Activated T-helper 1 cell treated with Interleukin-2 at 50 U/mL for 16 hours (primary cell): ENCODE results near the gene FBLN5.

Source experiments
- DNase-seq: peaks from one replicate; pipeline ENCODE4 v3.0.0-alpha.2; 2020; ENCODE audit warnings: low read depth

The FBLN5 gene

DNA sequence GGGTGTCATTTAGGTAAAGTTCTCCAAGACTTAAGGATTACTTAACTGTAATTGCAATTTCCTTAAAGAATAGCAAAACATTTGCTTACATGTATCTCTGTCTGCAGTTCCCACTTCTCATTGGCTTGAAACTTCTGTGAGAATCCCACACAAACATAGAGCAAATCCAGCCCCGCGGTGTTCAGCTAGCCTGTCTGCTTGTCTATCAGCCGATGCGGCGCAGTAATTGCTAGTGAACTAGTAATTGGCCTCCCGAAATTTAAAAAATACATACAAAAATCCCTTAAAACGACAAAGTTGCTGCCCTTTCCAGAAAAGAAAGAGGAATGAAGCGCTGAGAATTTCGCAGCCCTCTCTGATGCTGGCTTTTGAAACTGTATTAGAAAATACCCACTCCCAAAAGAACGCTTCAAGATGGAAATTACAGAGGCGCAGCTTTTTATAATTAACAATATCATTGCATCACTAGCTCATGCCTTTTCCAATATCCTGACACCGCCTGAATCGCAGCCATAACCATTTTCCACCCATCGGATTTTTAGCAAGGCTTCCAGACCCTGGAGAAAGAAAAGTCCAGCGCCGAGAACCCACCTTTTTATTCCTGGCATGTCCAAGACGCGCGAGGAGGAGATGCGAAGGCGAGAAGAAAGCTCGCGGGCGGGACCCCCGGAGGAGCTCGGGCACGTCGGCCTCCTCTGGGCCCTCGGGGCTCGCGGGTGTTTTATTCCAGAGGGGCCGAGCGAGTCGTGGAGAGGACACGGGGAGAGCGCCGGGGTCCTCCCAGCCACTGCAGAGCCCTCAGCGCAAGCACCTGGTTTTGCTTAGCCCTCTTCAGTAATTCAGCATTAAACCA, 646 bp downstream of the FBLN5 start:
- no peak for DNase-seq

DNA sequence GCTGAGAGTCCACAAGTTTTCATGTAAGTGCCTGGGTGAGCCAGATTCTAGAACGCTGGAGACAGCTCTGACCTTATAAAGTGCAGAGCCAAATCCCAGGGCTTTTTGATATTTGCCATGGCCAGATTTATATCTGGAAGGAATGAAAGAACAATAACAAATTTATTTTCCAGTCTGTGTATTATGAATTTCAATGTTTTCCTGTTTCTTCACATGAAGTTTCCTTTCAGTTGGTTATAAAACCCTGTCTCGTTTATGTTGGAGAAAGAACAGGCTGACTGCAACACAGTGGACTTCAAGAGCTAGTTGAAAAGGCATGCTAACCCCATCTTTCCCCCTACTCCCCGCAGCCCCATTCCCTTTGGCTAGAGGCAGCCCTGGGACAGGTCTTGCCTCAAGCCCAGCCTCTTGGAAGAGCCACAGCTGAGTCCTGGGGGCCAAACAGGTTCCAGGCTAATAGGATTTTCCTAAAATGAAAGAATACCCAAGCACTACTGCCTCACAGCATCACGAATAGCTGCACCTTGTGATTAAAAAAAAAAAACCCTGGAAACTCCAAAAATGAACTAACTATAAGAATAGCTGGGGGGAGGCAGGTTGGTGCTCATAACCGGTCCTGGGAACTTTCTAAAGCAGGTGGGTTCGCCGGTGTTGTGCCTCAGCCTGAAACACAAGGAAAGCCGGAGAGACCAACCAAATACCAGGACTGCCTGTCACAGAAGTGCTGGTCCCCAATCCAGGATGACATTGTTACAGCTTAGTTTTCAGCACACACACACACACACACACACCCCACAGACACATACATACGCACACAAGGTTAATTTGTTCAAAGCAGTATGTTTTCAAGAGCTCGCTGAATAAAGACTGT, 1.5 kb downstream of the FBLN5 start:
- no peak for DNase-seq

DNA sequence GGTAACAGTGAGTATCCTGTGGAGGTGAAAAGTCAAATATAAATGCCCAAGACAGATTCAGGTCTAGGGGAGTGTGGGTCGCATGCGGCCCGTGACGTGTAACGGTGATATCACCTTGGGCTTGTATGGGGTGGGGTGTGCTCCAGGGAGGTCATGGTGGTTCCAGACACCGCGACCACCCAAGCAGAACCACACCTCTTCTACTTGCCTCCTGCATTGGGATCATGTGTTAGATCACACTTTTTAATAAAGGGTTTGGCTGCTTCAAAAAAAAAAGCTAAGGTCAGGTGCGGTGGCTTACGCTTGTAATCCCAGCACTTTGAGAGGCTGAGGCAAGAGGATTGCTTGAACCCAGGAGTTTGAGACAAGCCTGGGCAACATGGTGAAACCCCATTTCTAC, 4.5 kb downstream of the FBLN5 start:
- no peak for DNase-seq

DNA sequence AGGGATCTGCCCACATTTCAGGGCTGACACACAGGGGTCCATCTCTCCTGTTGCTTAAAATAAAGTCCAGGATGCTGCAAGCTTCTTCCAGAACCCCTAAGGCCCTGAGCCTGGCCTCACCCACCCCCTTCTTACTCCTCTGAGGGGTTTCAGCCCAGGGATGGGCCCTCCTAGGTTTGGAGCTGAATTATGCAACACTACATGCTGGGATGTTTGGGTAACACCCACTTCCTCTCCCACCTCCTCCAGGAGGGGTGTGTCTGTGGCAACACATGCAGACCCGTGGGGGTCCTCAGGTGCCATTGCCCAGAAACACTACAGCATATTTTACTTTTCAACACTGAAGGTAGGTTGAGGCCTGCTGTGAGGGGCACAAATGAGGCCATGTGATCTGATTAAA, 5.4 kb downstream of the FBLN5 start:
- no peak for DNase-seq

DNA sequence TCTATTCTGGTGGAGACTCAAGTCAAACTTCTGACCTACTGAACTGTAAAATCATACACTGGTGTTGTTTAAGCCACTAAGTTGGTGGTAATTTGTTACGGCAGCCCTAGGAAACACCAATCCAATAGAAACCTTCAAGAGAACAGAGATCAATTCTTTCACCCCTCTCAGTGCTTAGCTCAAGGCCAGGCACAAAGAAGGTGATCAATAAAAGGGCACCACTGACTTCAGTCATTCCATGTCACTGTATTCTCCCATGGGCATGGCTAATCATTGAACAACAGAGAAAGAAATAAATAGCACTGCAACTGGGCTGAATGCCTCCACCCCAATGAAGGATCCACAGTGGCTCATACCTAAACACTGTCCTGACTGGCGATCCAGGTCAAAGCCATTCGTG, 7.3 kb downstream of the FBLN5 start:
- DNase-seq, result no peak

DNA sequence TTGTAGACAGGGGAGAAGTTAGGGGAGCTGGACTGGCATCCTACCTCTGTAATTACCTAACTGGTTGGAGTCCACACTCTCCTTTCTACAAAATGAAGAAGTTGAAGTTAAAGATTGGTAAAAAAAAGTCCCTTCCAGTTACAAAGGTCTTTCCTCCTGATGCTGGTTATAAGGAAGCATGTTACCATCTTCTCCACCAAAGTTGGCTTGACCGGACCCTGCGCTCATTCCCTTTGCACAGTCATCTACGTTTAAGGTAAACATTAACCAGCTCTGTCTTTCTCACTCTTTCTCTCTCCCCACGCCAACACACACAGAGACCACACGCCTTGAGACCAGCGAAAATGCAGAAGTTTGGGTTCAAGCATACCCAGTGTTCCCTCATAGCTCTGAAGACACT, 11.9 kb downstream of the FBLN5 start:
- DNase-seq, result no peak

DNA sequence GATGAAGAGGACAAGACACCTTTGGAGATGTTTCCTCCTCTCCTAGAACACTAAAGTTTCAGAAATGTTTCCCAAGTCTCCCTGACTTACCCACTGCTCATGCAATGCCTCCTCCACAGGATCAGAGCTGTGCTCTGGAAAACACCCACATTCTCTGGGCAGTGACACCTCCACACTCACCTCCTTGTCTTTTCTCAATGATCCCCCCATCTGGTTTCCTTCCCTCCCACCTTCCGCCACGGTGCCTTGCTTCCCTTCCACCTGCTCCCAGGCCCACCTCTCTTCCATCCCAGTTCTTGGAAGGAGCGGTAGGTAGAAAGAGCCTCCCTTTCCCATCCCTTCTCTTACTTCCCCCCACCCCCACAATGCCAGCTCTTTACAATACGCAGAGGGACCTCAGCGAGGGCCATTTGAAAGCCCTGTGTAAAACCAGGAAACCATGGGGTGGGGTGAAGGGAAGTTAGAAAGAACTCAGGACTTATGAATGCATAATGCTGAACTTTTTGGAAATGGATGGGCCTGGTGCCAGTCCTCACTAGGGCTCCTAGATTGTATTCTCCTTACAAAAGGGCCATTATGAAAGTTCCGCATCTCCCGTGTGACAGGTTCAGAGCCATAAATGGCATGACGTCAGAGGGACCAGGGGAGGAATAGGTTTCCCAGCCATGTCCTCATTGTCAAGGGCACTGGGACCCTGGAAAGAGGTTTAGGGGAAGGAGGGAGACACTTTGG, 12.8 kb downstream of the FBLN5 start:
- no peak for DNase-seq

DNA sequence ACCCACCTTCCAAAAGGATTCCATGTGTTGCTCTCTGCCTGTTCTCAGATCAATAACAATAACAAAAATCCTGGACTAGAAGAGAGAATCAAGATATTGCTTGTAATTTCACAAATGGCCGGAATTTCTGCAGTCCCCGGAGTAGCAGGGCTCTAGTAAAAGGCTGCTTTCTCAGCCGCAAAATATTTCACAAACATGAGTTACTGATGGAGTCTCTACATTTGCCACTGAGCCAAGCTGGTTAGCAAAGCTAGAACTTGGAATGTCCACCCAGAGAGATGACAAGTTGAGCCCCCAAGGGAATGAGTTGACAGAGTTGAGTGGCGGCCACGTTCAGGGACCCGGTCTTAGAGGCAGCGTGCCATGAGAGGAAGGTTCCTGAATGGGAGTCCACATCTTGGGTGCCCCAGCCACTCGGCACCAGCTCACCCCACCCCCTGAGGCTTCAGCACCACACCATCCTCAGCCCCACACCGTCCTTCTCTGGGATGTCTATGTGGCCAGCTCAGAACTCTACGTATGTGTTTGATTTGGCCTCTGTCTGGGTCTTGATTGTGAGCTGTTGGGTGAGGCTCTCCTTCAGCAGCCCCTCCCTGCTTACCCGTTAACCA, 15.9 kb downstream of the FBLN5 start:
- DNase-seq, result no peak

DNA sequence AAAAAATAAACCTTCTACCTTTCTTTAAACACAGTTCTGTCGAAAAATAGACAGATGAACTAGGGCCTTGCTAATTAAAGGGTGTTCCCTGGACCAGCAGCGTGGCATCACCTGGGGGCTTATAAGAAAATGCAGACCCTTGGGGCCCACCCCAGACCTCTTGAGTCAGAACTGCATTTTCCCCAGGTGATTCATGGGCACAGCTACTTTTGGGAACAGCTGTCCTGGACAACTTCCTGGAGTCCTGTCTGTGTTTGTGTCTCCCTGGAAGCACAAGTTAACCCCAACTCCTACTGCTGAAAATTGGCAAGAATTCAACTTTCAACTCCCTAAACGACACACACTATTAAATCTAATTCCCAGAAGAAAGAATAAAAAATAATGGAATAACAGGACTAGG, 17.8 kb downstream of the FBLN5 start:
- no peak for DNase-seq

DNA sequence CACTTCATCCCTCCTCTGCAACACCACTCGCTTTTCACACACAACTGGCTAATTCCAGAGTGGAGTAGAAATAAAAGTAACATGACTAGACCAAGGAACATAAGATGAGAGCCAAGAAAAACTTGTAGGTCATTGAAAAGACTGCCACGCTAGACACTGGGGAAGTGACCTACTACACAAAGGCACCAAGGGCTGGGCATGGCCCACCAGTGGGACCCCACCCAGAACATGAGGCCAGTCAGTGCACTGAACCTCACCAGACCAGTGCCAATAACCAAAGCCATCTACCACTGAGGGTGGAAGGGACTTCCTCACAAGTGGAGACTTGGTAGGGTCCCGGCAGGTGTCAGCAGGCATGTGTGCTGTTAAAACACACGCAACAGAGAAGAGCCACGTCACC, 19.7 kb downstream of the FBLN5 start:
- DNase-seq, result no peak

DNA sequence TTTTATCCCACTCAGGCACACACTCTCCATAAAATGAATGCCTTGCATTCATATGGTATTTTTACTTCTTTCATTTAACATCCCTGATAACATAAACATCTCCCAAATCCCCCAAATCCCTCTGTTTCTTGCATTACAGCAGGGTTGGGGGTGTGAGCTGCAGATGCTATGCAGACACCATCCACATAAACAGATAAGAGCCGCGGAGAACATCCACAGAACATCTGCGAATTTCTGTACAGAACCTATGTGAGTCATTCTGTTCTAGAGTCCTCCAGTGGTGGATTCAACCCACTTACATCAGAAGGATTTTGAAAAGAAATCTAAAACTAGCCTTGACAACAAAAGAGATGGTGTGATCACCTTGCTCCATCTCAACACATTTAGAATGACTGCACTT, 20.3 kb downstream of the FBLN5 start:
- DNase-seq, result no peak

DNA sequence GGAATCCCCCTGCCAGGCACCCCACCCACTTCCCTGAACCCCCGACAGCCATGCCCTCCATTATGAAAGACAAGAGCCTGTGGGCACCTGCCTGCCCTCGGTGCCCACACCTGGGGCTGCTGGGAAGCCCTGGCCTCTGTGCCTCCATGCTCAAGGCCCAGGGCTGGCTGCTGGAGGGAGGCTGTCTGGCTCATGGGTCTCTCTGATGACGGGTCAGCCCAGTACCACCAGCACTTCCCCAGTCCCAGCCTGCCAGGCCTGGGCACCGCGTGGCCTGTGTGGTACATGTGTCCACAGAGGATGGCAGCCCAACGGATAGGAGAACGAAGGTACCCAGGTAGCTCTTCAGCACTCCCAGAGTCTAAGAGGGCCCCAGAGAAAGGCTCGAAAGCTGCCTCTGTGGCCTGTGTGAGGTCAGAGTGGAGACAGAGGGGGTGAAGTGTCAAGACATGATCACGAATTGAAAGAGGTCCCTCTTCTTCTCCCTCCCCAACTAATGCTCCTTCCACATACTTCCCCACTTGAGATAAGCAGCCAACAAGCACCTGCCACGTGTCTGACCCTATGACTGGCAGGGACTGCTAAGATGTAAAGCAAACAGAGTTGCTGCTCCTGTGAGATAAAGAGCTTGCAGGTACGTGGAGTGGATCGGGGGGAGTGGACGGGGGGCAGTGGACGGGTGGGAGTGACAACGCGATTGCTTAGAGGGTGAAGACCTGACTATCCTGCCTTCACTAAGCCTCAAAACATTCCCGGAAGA, 21.2 kb downstream of the FBLN5 start:
- DNase-seq, result no peak

DNA sequence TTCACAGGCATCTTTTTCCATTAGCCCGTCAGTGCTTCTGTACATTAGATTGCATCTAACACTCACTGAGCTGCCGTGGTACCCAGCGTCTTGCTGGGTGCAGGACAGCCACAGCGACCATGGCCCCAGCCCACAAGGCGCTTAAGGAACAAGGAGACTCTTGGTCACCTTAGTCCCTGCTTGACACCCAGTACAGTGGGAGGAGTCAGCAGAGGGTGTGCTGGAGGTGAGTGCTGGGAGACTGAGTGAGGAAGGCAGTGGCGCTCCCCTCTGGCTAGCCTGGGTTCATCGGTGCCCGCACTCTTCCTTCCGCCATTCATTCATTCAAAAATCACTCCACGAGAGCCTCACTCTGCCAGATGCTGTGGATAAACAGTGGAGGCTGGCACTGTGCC, 21.8 kb downstream of the FBLN5 start:
- no peak for DNase-seq

DNA sequence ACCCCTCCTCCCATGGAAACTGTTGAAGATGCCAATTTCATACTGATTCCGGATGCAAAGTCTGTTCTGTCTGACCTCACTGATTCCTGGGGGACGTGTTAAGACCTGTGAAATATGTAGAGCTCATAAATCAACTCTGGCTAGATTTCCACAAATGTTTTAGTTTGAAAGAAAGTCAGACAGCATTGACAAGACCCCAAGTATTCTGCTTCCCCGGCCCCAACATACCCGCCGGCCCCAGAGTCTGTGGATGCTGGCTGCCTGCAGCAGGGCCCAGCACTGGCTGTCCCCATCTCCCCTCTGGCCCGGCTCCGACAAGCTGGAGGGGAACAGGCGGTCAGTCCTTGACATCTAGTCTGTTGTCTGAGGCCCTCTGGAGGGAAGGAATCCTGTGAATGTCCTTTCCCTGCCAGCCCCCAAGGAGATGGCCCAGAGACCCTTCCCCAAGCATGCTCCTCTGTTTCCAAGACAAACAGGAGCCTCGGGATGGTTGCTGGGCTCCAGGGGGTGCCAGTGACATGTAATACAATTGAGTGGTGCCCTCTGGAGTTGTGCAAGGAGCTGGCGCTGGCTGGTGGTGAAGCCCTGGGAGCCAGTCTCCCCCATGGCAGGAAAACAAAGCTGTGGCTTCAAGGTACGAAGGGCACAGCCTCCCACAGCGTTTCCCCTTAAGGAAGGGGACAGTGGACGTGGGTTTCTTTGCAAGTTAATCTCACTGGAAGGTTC, 22.3 kb downstream of the FBLN5 start:
- DNase-seq, result no peak

DNA sequence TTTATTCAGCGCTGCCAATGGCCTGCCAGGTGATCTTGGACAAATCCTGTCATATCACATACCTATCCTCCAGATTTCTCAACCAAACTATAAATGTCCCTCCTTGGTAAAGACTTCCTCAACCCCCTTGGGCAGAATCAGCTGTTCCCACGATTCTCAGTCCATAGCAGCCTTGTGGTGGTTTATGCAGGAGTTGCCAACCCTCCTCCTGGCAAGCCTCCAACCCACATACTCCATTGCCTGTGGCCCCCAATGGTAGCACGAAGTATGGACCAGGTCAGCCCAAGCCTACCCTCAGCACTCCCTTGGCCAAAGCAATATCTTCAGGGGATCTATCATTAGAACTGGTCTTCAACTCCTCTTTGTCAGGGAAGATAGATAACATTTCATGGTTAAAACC, 27.0 kb downstream of the FBLN5 start:
- no peak for DNase-seq

DNA sequence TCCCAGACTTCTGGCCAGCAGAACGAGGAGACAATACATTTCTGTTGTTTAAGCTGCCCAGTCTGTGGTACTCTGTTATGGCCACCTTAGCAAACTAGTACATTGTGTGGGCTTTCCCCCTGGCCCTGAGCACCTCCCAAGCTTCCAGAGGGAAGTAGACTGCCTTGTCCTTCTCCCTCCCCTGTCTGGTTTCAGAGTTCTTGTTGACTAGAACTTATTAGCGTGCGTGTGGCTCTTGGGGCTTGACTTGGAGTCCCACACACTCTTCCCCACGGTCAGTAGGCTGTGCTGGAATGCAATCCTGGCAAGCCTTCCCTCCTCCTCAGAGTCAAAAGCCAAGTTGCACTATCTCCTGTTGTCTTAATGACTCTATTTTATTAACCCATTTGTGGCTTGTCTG, 27.7 kb downstream of the FBLN5 start:
- no peak for DNase-seq

DNA sequence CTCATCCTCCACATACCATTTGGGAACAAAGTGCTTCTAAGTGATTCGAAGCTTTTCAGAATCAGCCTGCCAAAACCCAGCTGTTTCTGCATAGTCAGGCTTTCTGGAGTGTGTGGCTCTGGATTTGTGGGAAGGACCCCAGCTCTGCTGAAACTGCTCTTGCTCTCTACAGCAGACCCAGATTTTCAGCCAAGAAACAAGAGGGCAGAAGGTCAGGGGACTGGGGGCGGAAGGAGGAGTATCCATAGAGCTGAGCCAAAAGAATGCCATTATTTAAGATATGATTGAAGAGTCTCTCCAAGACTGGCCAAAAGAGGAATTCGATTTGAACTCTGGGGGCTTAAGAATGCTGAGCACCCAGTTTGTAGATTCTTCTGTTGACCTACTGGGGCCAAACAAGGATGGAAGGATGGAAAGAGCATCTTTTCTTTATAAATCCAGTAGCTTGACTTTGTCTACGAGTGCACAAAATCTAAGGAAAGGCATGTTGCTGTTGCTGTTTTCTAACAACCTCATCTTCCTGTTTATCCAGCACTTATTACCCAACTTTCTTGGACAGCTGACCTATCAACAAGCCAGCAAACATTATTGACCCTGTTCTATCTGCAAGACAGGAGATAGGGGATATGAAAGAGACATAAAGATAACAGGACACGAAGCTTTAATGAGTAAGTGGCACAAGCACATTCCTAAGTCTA, 29.2 kb downstream of the FBLN5 start:
- no peak for DNase-seq

DNA sequence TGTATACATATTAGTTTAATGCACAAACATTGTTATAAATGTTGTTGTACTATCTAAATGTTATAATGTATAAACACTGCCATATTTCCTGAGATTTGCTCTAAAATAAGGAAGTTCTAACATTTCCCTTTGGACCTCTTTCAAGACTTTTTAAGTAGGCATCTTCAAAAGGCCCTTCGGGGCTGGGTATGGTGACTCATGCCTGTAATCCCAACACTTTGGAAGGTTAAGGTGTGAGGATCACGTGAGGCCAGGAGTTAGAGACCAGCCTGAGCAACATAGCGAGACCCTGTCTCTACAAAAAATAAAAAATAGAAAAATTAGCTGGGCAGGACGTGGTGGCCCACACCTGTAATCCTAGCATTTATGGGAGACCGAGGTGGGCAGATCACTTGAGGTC, 35.5 kb downstream of the FBLN5 start:
- DNase-seq, result no peak

DNA sequence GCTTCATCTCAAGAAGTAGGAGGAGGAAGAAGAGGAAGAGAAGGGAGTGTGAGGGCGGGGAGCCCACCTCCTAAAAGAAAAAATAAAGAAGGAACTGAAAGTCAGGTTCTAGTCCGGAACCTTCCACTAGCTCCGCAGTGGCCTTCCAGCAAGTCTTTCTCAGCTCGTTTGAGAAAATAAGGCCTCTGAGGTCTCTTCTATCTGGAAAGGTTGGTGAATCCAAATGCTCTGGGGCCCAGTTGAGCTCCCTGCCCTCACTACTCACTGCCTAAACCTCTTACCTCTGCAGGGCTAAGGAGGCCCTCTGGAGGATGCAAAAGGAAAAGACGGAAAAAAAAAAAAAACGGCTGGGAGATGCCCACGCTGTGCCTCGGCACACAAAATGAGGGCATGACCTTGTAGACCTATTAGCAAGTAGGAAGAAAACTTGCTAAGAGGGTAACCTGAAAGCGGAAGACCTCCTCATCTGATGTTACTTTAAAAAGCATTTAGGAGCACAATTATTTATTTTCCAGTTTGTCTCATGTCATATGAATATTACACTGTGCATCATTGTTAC, 35.9 kb downstream of the FBLN5 start:
- DNase-seq, result peak; percentile 33

DNA sequence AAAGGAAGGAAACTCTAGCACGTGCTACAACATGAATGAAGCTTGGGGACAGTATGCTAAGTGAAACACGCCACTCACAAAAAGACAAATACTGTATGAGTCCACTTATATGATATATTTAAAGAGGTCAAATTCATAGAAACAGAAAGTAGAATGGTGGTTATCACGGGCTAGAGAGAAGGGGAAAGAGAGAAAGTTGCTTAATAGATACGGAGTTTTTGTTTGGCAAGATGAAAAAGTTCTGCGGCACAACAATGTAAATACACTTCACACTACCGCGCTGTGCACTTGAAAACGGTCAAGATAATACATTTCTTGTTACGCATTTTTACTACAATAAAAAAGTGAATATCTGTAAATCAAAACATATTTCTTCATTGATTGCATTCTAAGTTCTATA, 37.3 kb downstream of the FBLN5 start:
- DNase-seq, result no peak
